ENCODE results near the gene NAGPA. TPM values are rescaled to one million over a fixed set of nuclear protein-coding genes. Genes with fewer than 3 reads are reported as not detected.
A peak's percentile ranks its signal among the peaks of the same experiment; 100 is the strongest.

Gene NAGPA
- total and polyA plus RNA-seq, 5 experiments from 2014 or later = 24.8 to 39.0 (median 34.1) TPM

DNA sequence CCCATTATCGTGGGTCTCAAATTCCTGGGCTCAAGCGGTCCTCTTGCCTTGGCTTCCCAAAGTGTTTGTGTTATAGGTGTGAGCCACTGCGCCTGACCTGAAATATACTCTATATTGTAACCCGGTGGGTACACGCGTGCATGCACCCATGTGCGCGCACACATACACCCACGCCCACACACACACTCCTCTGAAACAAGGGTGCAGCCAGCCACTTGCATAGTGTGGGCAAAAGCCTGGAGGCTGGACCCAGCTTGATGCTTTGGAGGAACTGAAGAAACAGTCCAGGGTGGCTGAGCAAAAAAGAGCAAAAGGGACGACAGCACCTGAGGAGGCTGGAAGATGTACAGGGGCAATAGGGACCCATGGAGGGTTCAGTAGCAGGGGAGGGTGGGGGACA, 29.9 kb downstream of the NAGPA start:
- Mint-ChIP-seq H3K9me3 (no peaks in the 10 kb centered on the region), H3K27me3 (peaks cover 0 to 15% (median 6%) of the 10 kb centered on the region in 5 donors), H3K4me3 (no peak overlapping the region), H3K27ac (no peak overlapping the region), H3K36me3 (no peaks in the 10 kb centered on the region), H3K4me1 (no peaks in the 10 kb centered on the region)
- ATAC-seq = no peak
- POLR2A ChIA-PET = interaction anchor here (0.5 kb wide), 1 partner anchor 590 kb away, joined by 3 read pairs; no protein-coding TSS in a partner anchor
- DNase-seq = peak in 1 of 10 donors; percentile 27

DNA sequence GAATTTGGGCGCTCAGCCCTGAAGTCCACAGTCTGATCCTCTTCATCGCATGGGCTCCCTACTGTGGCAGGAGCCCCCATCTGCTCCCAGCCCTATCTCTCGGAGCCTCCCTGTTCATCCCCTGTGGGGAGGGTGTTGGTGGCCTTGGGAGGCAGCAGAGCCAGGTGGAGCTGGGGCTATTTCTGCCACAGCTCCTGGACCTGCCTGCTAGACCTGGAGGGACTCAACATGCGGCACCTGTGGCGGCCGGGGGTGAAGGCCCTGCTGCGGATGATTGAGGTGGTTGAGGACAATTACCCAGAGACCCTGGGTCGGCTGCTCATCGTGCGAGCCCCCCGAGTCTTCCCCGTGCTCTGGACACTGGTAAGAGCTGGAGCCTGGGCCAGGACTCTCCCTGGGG, 30.5 kb downstream of the NAGPA start:
- Mint-ChIP-seq H3K36me3 (no peaks in the 10 kb centered on the region), H3K9me3 (no peaks in the 10 kb centered on the region), H3K4me1 (no peaks in the 10 kb centered on the region), H3K4me3 (no peak overlapping the region), H3K27me3 (peaks cover 1 to 18% (median 8%) of the 10 kb centered on the region in 5 donors), H3K27ac (no peak overlapping the region)
- no peak for ATAC-seq
- peak in 1 of 10 donors; percentile 37 for DNase-seq
- POLR2A ChIA-PET = interaction anchor here (0.5 kb wide), 1 partner anchor 589 kb away, joined by 3 read pairs; no protein-coding TSS in a partner anchor

DNA sequence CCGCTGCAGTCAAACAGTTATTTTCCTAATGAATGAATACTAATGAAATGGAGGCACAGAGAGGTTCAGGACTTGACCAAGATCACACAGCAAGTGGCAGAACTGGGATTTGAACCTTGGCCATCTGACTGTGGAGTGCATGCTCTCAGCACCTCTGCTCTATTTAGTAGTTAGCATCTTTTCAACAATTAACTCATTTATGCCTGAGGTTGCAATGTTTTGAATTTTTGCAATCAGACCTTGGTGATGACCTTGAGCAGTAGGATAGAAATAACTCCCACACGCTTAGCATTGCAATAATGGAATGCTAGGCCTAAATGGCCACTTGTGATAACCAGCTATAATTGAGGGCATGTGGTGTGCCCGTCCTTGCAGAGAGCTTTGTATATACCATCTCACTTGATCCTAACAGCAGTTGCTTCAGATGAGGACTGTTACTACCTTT, 31.0 kb downstream of the NAGPA start:
- Mint-ChIP-seq H3K36me3 (no peaks in the 10 kb centered on the region), H3K9me3 (no peaks in the 10 kb centered on the region), H3K27me3 (peaks cover 1 to 18% (median 8%) of the 10 kb centered on the region in 5 donors), H3K27ac (no peak overlapping the region), H3K4me3 (peak overlapping the region in 1 of 10 donors; percentile 14), H3K4me1 (no peaks in the 10 kb centered on the region)
- ATAC-seq = no peak
- POLR2A ChIA-PET = no interaction called here
- DNase-seq = no peak

DNA sequence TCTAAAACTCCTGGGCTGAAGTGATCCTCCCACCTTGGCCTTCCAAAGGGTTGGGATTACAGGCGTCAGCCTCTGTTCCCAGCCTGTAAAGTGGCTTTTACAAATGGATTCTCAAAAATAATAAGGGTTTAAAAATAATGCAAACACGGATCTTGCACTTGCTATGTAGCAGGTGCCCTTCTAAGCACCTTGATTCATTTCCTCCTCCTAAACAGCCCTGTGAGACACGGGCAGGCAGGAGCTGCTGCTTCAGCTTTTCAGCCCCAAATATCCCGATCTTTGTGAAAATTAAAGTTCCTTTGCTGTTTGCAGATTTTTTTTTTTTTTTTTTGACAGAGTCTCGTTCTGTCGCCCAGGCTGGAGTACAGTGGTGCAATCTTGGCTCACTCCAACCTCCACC, 31.7 kb downstream of the NAGPA start:
- no peak for DNase-seq
- Mint-ChIP-seq H3K9me3 (no peaks in the 10 kb centered on the region), H3K4me3 (no peak overlapping the region), H3K27ac (no peak overlapping the region), H3K36me3 (no peaks in the 10 kb centered on the region), H3K27me3 (peaks cover 5 to 25% (median 8%) of the 10 kb centered on the region in 5 donors), H3K4me1 (no peaks in the 10 kb centered on the region)
- ATAC-seq = no peak
- POLR2A ChIA-PET = no interaction called here

DNA sequence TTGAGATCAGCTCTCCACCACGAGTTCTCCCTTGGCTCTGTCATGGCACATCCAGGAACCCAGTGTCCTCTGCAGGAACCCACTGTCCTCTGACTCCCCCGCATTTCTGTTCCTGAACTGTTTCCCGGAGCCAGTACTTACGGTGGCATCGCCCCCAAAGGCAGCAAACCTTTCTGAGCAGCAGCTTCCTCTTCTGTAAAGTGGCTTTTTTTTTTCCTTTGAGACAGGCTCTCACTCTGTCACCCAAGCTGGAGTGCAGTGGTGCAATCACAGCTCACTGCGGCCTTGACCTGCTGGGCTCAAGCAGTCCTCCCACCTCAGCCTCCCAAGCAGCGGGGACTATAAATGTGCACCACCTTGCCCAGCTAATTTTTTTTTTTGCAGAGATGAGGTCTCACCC, 32.2 kb downstream of the NAGPA start:
- H3K27ac Mint-ChIP-seq = no peak overlapping the region
- POLR2A ChIA-PET = no interaction called here
- H3K9me3 Mint-ChIP-seq = no peaks in the 10 kb centered on the region
- peak in 1 of 10 donors; percentile 15 for DNase-seq
- no peak overlapping the region for H3K4me3 Mint-ChIP-seq
- no peaks in the 10 kb centered on the region for H3K36me3 Mint-ChIP-seq
- peaks cover 5 to 30% (median 11%) of the 10 kb centered on the region in 5 donors for H3K27me3 Mint-ChIP-seq
- no peak for ATAC-seq
- H3K4me1 Mint-ChIP-seq = no peaks in the 10 kb centered on the region

DNA sequence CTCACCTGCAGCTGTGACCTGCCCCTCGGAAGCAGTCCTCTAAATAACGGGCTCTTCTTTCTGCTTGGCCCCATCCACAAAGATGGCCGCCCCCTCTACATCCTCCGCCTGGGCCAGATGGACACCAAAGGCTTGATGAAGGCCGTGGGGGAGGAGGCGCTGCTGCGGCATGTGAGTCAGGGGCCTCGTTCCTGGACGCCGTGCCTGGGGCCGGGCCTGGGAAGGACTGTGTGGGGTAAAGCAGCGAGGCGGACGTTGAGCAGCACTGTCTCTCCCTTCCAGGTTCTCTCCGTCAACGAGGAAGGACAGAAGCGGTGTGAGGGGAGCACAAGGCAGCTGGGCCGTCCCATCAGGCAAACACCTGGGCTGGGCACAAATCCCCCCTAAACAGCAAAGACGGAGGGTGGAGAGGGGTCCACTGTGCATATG, 33.1 kb downstream of the NAGPA start:
- POLR2A ChIA-PET = no interaction called here
- Mint-ChIP-seq H3K27me3 (peaks cover 5 to 39% (median 16%) of the 10 kb centered on the region in 5 donors), H3K27ac (no peak overlapping the region), H3K4me1 (no peaks in the 10 kb centered on the region), H3K9me3 (no peaks in the 10 kb centered on the region), H3K36me3 (no peaks in the 10 kb centered on the region), H3K4me3 (no peak overlapping the region)
- DNase-seq (no peak), ATAC-seq (no peak)

DNA sequence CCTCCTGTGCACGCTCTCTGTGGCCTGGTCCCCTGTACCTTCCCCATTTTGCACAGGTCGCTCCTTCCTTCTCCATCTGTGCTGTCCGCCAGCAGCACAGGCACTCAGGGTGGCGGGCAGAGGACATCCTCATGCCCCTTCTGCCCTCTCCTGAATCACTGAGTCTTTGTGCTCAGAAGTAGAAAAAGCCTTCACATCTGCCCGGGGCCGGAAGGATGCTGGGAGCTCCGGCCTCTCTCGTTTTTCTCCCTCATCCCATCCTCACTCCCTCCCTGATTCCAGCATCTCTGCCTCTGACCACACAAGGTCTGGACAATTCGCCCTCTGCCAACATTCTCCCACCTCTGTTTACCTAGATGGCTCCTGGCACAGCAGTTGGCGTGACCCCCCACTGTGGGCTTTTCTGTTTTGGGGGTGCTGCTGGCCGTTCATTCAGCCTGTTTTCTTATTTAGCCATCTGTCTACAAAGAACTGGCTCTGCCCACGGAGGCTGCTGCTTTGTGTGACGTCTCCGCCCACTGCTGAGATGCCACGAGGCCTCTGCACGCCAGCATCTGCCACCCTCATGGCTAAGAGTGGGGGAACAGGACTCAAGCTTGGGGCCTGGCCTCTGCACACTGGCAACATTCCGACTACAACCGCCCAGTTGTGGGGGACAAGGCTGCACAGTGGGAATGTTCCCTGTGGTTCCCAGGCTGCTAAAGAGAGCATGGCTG, 38.9 kb downstream of the NAGPA start:
- no peak overlapping the region for H3K4me3 Mint-ChIP-seq
- H3K4me1 Mint-ChIP-seq = no peaks in the 10 kb centered on the region
- H3K27ac Mint-ChIP-seq = peak overlapping the region in 1 of 10 donors; percentile 49
- DNase-seq (no peak), ATAC-seq (no peak)
- no peaks in the 10 kb centered on the region for H3K9me3 Mint-ChIP-seq
- H3K36me3 Mint-ChIP-seq = no peaks in the 10 kb centered on the region
- H3K27me3 Mint-ChIP-seq = peaks cover 11 to 58% (median 29%) of the 10 kb centered on the region in 5 donors
- POLR2A ChIA-PET = no interaction called here

DNA sequence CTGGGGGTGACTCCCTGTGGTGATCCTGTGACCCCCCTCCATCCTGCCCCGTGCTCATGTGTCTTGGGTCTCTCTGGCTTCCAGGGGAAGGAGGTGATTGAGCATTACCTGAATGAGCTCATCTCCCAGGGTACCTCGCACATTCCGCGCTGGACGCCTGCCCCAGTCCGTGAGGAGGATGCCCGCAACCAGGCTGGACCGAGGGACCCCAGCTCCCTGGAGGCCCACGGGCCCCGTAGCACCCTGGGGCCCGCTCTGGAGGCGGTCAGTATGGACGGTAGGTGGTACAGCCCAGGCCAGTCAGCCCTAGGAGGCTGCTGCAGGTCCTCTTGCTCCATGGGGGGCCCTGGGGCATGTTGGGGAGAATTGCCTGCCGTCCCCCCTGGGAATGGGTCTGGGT, 42.0 kb downstream of the NAGPA start:
- DNase-seq (no peak), ATAC-seq (no peak)
- no peak overlapping the region for H3K4me3 Mint-ChIP-seq
- H3K9me3 Mint-ChIP-seq = peaks cover 0 to 4% (median 0%) of the 10 kb centered on the region in 9 donors
- no peaks in the 10 kb centered on the region for H3K36me3 Mint-ChIP-seq
- H3K27me3 Mint-ChIP-seq = peaks cover 21 to 69% (median 37%) of the 10 kb centered on the region in 5 donors
- POLR2A ChIA-PET = no interaction called here
- peaks cover 0 to 7% (median 0%) of the 10 kb centered on the region in 4 donors for H3K4me1 Mint-ChIP-seq
- H3K27ac Mint-ChIP-seq = no peak overlapping the region

DNA sequence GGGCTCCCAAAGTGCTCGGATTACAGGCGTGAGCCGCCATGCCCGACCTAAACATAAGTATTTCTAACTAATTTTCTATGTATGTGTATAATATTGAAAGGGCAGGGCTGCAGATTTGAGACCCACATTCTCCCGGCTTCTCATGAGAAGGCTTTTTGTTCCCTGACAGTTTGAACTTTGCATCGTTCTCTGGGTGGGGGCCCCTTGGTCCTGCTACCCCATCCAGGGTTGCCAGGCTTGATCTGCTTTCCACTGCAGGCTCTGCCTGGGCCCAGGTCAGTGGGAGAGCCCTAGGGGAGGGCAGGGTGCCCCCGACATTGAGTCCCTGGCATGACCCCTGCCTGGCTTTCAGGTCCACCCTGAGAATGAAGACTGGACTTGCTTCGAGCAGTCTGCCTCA, 43.3 kb downstream of the NAGPA start:
- Mint-ChIP-seq H3K36me3 (no peaks in the 10 kb centered on the region), H3K27ac (no peak overlapping the region), H3K4me3 (no peak overlapping the region), H3K27me3 (peaks cover 23 to 62% (median 41%) of the 10 kb centered on the region in 5 donors), H3K4me1 (peaks cover 0 to 7% (median 0%) of the 10 kb centered on the region in 4 donors), H3K9me3 (peaks cover 0 to 8% (median 0%) of the 10 kb centered on the region in 9 donors)
- POLR2A ChIA-PET = no interaction called here
- DNase-seq (no peak), ATAC-seq (no peak)

DNA sequence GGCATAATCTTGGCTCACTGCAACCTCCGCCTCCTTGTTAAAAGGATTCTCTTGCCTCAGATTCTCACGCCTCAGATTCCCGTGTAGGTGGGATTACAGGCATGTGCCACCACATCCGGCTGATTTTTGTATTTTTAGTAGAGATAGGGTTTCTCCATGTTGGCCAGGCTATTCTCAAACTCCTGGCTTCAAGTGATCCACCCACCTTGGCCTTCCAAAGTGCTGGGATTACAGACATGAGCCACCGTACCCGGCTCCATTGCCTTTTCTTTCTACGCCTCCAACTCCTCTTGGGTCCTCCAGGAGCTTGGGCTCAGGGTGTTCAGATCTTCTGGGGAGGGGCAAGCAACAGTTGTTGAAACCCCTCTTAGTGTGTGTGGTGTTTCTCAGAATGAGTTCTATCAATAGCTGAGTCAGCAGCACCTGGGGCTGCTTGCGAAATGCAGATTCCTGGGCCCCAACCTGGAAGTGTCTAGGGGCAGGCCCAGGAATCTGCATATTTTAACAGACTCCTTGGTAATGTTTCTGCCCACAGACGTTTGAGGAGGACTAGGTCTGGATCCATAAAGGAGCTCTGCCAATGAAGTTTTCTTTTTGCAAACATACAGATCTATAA, 44.2 kb downstream of the NAGPA start:
- DNase-seq = no peak
- no peaks in the 10 kb centered on the region for H3K36me3 Mint-ChIP-seq
- H3K9me3 Mint-ChIP-seq = peaks cover 0 to 8% (median 0%) of the 10 kb centered on the region in 9 donors
- H3K27me3 Mint-ChIP-seq = peaks cover 22 to 53% (median 45%) of the 10 kb centered on the region in 5 donors
- no peak overlapping the region for H3K27ac Mint-ChIP-seq
- peaks cover 0 to 7% (median 0%) of the 10 kb centered on the region in 4 donors for H3K4me1 Mint-ChIP-seq
- ATAC-seq = no peak
- POLR2A ChIA-PET = no interaction called here
- peak overlapping the region in 1 of 10 donors; percentile 24 for H3K4me3 Mint-ChIP-seq

DNA sequence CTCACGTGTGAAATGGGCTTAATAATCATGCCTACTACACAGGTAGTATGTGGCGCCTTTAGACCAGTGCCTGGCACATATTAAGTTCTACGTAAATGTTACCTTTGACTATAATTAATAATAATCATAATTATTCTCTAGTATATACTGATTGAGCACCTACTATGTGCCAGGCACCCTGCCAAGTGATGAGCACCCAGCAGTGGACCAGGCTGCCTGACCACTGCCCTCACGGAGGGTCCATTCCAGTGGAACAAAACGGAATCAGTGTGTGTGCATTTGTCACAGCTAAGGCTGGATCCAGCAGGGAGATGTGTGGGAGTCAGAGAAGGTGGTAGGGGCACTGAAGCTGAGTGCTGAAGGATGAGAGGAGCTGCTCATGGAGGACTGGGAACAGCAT, 45.1 kb downstream of the NAGPA start:
- peaks cover 0 to 13% (median 2%) of the 10 kb centered on the region in 9 donors for H3K9me3 Mint-ChIP-seq
- DNase-seq (no peak), ATAC-seq (no peak)
- H3K4me3 Mint-ChIP-seq = peak overlapping the region in 3 of 10 donors; percentile 28 to 42 (median 33)
- H3K27ac Mint-ChIP-seq = no peak overlapping the region
- peaks cover 0 to 7% (median 0%) of the 10 kb centered on the region in 4 donors for H3K4me1 Mint-ChIP-seq
- POLR2A ChIA-PET = no interaction called here
- H3K27me3 Mint-ChIP-seq = peaks cover 23 to 49% (median 47%) of the 10 kb centered on the region in 5 donors
- H3K36me3 Mint-ChIP-seq = no peaks in the 10 kb centered on the region

DNA sequence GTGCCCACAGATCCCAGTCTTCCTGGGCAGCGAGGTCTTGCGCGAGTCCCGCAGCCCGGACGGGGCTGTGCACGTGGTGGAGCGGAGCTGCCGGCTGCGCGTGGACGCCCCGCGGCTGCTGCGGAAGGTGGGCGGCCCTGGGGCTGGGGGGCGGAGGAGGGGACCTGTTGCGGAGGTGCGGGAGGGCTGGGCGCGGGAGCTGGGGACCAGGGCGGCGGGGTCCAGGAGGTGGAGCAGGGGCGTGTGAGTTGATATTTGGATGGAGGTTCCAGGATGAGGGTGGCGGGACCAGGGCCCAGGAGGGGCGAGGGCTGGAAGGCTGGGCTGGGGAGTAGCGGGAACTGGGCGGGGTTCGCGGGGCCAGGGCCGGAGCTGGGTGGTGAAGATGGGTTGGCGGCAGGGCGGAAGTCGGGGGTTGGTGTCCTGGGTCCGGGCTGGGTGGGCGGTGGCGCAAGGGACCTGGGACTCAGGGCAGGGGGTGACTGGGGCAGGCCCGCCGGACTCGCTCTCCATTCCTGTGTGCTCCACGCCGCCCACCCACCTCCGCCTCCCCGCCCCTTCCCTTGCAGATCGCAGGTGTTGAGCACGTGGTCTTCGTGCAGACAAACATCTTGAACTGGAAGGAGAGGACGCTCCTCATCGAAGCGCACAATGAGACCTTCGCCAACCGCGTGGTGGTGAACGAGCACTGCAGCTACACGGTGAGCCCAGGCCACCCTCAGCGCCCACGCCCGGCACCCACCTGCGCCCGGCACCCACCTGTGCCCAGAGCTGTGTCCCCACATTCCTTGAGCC, 46.0 kb downstream of the NAGPA start:
- peaks cover 0 to 7% (median 0%) of the 10 kb centered on the region in 4 donors for H3K4me1 Mint-ChIP-seq
- ATAC-seq (peak in 1 of 2 donors; percentile 54), DNase-seq (no peak)
- peaks cover 22 to 51% (median 46%) of the 10 kb centered on the region in 5 donors for H3K27me3 Mint-ChIP-seq
- no peaks in the 10 kb centered on the region for H3K36me3 Mint-ChIP-seq
- H3K4me3 Mint-ChIP-seq = peak overlapping the region in 3 of 10 donors; percentile 29 to 42 (median 31)
- H3K9me3 Mint-ChIP-seq = peaks cover 0 to 13% (median 2%) of the 10 kb centered on the region in 9 donors
- no peak overlapping the region for H3K27ac Mint-ChIP-seq
- POLR2A ChIA-PET = no interaction called here
